Measurements from ENCODE around the gene PAM16.

DNA sequence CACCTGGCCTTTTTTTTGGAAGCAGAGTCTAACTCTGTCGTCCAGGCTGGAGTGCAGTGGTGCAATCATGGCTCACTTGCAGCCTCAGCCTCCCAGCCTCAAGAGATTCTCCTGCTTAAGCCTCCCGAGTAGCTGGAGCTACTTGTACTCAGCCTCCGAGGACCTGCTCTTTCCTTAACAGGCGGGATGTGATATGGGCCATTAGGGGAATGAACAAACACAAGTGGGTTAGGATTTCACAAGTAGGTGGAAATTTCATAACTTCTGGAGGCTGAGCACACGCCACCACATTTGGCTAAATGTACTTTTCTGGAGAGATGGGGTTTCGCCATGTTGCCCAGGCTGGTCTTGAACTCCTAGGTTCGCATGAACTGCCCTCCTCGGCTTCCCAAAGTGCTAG is 4.1 kb downstream of the PAM16 start:
- peak in 1 of 2 donors; percentile 46 for TF ChIP-seq RXRA (IDR thresholded peaks at IDR 0.05)
- TF ChIP-seq EGR1 (IDR thresholded peaks at IDR 0.05; ENCODE audit: low read depth in 2 of 2): no peak
- TF ChIP-seq GABPA (IDR thresholded peaks at IDR 0.05 in 1 of 2, conservative IDR thresholded peaks at IDR 0.05 in 1 of 2): no peak
- TF ChIP-seq, protein P1, sequence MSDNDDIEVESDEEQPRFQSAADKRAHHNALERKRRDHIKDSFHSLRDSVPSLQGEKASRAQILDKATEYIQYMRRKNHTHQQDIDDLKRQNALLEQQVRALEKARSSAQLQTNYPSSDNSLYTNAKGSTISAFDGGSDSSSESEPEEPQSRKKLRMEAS (IDR thresholded peaks at IDR 0.05): no peak
- TF ChIP-seq, protein P2, sequence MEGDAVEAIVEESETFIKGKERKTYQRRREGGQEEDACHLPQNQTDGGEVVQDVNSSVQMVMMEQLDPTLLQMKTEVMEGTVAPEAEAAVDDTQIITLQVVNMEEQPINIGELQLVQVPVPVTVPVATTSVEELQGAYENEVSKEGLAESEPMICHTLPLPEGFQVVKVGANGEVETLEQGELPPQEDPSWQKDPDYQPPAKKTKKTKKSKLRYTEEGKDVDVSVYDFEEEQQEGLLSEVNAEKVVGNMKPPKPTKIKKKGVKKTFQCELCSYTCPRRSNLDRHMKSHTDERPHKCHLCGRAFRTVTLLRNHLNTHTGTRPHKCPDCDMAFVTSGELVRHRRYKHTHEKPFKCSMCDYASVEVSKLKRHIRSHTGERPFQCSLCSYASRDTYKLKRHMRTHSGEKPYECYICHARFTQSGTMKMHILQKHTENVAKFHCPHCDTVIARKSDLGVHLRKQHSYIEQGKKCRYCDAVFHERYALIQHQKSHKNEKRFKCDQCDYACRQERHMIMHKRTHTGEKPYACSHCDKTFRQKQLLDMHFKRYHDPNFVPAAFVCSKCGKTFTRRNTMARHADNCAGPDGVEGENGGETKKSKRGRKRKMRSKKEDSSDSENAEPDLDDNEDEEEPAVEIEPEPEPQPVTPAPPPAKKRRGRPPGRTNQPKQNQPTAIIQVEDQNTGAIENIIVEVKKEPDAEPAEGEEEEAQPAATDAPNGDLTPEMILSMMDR (IDR thresholded peaks at IDR 0.05; ENCODE audit: low read depth, low read length, missing input control): no peak
- TF ChIP-seq, protein P3, sequence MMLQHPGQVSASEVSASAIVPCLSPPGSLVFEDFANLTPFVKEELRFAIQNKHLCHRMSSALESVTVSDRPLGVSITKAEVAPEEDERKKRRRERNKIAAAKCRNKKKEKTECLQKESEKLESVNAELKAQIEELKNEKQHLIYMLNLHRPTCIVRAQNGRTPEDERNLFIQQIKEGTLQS (IDR thresholded peaks at IDR 0.05): no peak
- TF ChIP-seq, protein P4, sequence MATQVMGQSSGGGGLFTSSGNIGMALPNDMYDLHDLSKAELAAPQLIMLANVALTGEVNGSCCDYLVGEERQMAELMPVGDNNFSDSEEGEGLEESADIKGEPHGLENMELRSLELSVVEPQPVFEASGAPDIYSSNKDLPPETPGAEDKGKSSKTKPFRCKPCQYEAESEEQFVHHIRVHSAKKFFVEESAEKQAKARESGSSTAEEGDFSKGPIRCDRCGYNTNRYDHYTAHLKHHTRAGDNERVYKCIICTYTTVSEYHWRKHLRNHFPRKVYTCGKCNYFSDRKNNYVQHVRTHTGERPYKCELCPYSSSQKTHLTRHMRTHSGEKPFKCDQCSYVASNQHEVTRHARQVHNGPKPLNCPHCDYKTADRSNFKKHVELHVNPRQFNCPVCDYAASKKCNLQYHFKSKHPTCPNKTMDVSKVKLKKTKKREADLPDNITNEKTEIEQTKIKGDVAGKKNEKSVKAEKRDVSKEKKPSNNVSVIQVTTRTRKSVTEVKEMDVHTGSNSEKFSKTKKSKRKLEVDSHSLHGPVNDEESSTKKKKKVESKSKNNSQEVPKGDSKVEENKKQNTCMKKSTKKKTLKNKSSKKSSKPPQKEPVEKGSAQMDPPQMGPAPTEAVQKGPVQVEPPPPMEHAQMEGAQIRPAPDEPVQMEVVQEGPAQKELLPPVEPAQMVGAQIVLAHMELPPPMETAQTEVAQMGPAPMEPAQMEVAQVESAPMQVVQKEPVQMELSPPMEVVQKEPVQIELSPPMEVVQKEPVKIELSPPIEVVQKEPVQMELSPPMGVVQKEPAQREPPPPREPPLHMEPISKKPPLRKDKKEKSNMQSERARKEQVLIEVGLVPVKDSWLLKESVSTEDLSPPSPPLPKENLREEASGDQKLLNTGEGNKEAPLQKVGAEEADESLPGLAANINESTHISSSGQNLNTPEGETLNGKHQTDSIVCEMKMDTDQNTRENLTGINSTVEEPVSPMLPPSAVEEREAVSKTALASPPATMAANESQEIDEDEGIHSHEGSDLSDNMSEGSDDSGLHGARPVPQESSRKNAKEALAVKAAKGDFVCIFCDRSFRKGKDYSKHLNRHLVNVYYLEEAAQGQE (IDR thresholded peaks at IDR 0.05): no peak
